ENCODE results near the gene RNF180. TPM values are rescaled to one million over a fixed set of nuclear protein-coding genes. Genes with fewer than 3 reads are reported as not detected.
A peak's percentile ranks its signal among the peaks of the same experiment; 100 is the strongest.

Gene RNF180
- total and polyA plus RNA-seq, 2 of the 8 experiments (the other 6 are each of a cell fraction or from before 2014, with no cell fraction given): 0.39 to 2.3 TPM

DNA sequence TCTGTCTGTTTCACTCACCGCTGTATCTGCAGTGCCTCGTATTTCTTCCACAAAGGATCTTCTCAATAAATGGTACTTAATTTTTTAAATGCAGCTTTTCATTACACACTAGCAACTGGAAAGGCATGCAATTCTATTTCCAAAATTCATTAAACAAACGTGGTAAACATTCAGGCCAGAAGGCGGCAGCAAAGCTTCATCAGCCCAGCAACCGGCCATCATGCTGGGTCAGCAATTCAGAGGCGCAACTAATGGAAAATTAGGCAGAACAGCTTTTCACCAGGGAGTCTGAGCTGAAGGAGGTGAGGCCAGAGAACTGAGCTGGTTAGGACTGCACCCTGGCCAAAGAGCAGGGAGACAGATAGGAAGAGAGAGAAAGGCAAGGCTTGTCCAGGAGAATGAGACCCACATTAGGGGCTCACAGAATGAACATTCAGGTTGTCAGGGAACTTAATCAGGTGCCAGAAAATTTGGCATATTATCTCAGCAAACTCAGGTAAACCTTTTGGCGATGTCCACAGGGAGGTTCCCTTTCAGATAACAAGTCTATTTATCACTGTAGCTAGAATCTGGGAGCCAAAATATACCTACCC, 17.7 kb upstream of the RNF180 start (continued):
- TF ChIP-seq, protein P1, sequence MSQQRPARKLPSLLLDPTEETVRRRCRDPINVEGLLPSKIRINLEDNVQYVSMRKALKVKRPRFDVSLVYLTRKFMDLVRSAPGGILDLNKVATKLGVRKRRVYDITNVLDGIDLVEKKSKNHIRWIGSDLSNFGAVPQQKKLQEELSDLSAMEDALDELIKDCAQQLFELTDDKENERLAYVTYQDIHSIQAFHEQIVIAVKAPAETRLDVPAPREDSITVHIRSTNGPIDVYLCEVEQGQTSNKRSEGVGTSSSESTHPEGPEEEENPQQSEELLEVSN (IDR thresholded peaks at IDR 0.05): no peak
- TF ChIP-seq TBP (IDR thresholded peaks at IDR 0.05; ENCODE audit: low read depth, low read length) (no peak), TEAD4 (IDR thresholded peaks at IDR 0.05; ENCODE audit: low read depth, low read length) (peak; percentile 70), HDAC2 (IDR thresholded peaks at IDR 0.05; ENCODE audit: borderline replicate concordance in 1 of 2, low read depth in 2 of 2, low read length in 2 of 2) (no peak)
